Left lung (tissue), 10 donors: ENCODE data around the gene COL4A2. TPM values are rescaled to one million over a fixed set of nuclear protein-coding genes. Genes with fewer than 3 reads are reported as not detected.

Experiments
- ATAC-seq: fragments of 200-7000 bp; cut with Tn5 transposase; one replicate; pipeline ENCODE4 v1.9.1; 2020; ENCODE audit warnings: moderate library complexity
- DNase-seq, 4 donors: peaks; one replicate each; pipeline ENCODE4 v3.0.0-alpha.2; 2013 to 2020
- H3K27ac ChIP-seq, 2 donors: fragments of 200-600 bp; sonication (generic) in 1 of 2; one replicate each; pipeline versions ENCODE4 v1.5.0 to v1.8.0; 2020 to 2021
- H3K27me3 ChIP-seq, 2 donors: fragments of 200-600 bp; sonication (generic) in 1 of 2; one replicate each; pipeline versions ENCODE4 v1.5.0 to v1.8.0; 2020 to 2021
- H3K36me3 ChIP-seq, 2 donors: fragments of 200-600 bp; sonication (generic) in 1 of 2; one replicate each; pipeline versions ENCODE4 v1.5.0 to v1.8.0; 2020 to 2021
- H3K4me1 ChIP-seq, 2 donors: fragments of 200-600 bp; one replicate each; pipeline ENCODE4 v1.8.0; 2021
- H3K4me3 ChIP-seq, 2 donors: fragments of 200-600 bp; sonication (generic) in 1 of 2; one replicate each; pipeline versions ENCODE4 v1.5.0 to v1.8.0; 2020 to 2021; ENCODE audit warnings: mild to moderate bottlenecking in 1 of 2
- H3K9me3 ChIP-seq, 2 donors: fragments of 200-600 bp; sonication (generic) in 1 of 2; one replicate each; pipeline versions ENCODE4 v1.5.0 to v1.8.0; 2020 to 2021
- CTCF ChIP-seq, 2 donors: fragments of 200-600 bp; sonication (generic) in 1 of 2; IDR thresholded peaks; one replicate each; pipeline versions ENCODE4 v1.5.0 to v1.8.0; 2021; ENCODE audit warnings: antibody characterized with exemption in 2 of 2
- intact Hi-C, 2 donors: fragments of 100-400 bp; cut with DNase I; formaldehyde crosslinking; loops; one replicate each; pipeline versions ENCODE4 v1.11.2 to v1.14.2; 2022
- polyA plus RNA-seq, 6 donors: library from polyadenylated mRNA; unstranded; fragments of 120-200 nt; gene quantifications; one replicate each; pipeline ENCODE4 v1.2.1, GENCODE V29; 2013; ENCODE audit not compliant: insufficient read length in 6 of 6
- total RNA-seq, 2 donors: library from RNA; stranded (reverse); fragmentation: NEBNext Ultra II Directional; extraction: Animal tissue kit (Norgen Biotek cat#: 25700); gene quantifications; one replicate each; pipeline ENCODE4 v1.2.1, GENCODE V29; 2021
- donor health status: DM: no; HTN: yes; CAD: no.
- donor health status: DM: no; HTN: no; CAD: no.

The COL4A2 gene
- total and polyA plus RNA-seq, 8 donors, result 307 to 638 (median 395) TPM

GRCh38 chr13:110438776-110439175, 131.7 kb downstream of the COL4A2 start:
- Histone ChIP-seq H3K27ac (no peak overlapping the region), H3K36me3 (peaks cover 0 to 45% of the 10 kb centered on the region in 2 donors), H3K4me1 (peaks cover 0 to 11% of the 10 kb centered on the region in 2 donors), H3K4me3 (no peak overlapping the region), H3K9me3 (no peaks in the 10 kb centered on the region), H3K27me3 (no peaks in the 10 kb centered on the region)
- intact Hi-C loops, result no loop called here
- TF ChIP-seq CTCF (IDR thresholded peaks at IDR 0.05), result no peak
- DNase-seq (peak in 1 of 4 donors; percentile 54), ATAC-seq (no peak)

- H3K36me3 ChIP-seq, result peaks cover 0 to 49% of the 10 kb centered on the region in 2 donors
- DNase-seq (no peak), ATAC-seq (no peak)
- H3K27me3 ChIP-seq, result peaks cover 0 to 7% of the 10 kb centered on the region in 2 donors
- H3K4me3 ChIP-seq, result no peak overlapping the region
- intact Hi-C loops, result no loop called here
- H3K9me3 ChIP-seq, result no peaks in the 10 kb centered on the region
- peaks cover 0 to 11% of the 10 kb centered on the region in 2 donors for H3K4me1 ChIP-seq
- H3K27ac ChIP-seq, result no peak overlapping the region
- no peak for TF ChIP-seq CTCF (IDR thresholded peaks at IDR 0.05)
Measured at GRCh38 chr13:110440946-110441731, 134.1 kb downstream of the COL4A2 start.

- Histone ChIP-seq H3K4me1 (peaks cover 0 to 11% of the 10 kb centered on the region in 2 donors), H3K4me3 (no peak overlapping the region), H3K27me3 (peaks cover 0 to 7% of the 10 kb centered on the region in 2 donors), H3K36me3 (peaks cover 0 to 55% of the 10 kb centered on the region in 2 donors), H3K27ac (no peak overlapping the region), H3K9me3 (no peaks in the 10 kb centered on the region)
- DNase-seq (no peak), ATAC-seq (no peak)
- TF ChIP-seq CTCF (IDR thresholded peaks at IDR 0.05), result no peak
- intact Hi-C loops, result no loop called here
Measured at GRCh38 chr13:110442930-110443621, 136.0 kb downstream of the COL4A2 start.

- no peak for ATAC-seq
- peaks cover 0 to 54% of the 10 kb centered on the region in 2 donors for H3K36me3 ChIP-seq
Measured at GRCh38 chr13:110443622-110444225, 136.6 kb downstream of the COL4A2 start.

More at GRCh38 chr13:110443622-110444225, 136.6 kb downstream of the COL4A2 start:
- peaks cover 0 to 11% of the 10 kb centered on the region in 2 donors for H3K4me1 ChIP-seq
- no peak overlapping the region for H3K27ac ChIP-seq
- intact Hi-C loops, result no loop called here
- TF ChIP-seq CTCF (IDR thresholded peaks at IDR 0.05), result no peak
- no peak overlapping the region for H3K4me3 ChIP-seq
- no peak for DNase-seq
- peaks cover 0 to 7% of the 10 kb centered on the region in 2 donors for H3K27me3 ChIP-seq
- H3K9me3 ChIP-seq, result no peaks in the 10 kb centered on the region
